ENCODE measurements around the gene DEPP1.
"Not testable (repeated sequence)": the region's sequence is repeated elsewhere in the genome, so short reads cannot be mapped to it uniquely, and the experiment has no call there.

Gene DEPP1

GRCh38 chr10:44978570-44979280 is at the start of gene DEPP1:
Gene DEPP1, minus strand, starts transcription at chr10:44978809. Its CDS starts 779 bp downstream, at chr10:44978030.
- peak; percentile 92 for DNase-seq

GRCh38 chr10:45023426-45023825 is 44.8 kb upstream of the DEPP1 start:
- no peak for DNase-seq

GRCh38 chr10:45015590-45015989 is 37.0 kb upstream of the DEPP1 start:
- no peak for DNase-seq

GRCh38 chr10:45014557-45014956 is 35.9 kb upstream of the DEPP1 start:
- DNase-seq, result not testable (repeated sequence)

- DNase-seq, result peak; percentile 79
Measured at GRCh38 chr10:45008524-45009161, 30.0 kb upstream of the DEPP1 start.

GRCh38 chr10:45006276-45007030 is 27.8 kb upstream of the DEPP1 start:
- DNase-seq, result no peak

GRCh38 chr10:45005284-45005683 is 26.7 kb upstream of the DEPP1 start:
- DNase-seq, result no peak

- DNase-seq, result no peak
Measured at GRCh38 chr10:45004661-45005060, 26.1 kb upstream of the DEPP1 start.

- no peak for DNase-seq
Measured at GRCh38 chr10:45003432-45004000, 24.9 kb upstream of the DEPP1 start.

GRCh38 chr10:45001381-45002148 is 23.0 kb upstream of the DEPP1 start:
- DNase-seq, result no peak

GRCh38 chr10:45000752-45001380 is 22.3 kb upstream of the DEPP1 start, which contains the start of gene ZNF22:
Gene ZNF22, plus strand, starts transcription at chr10:45000923. Its CDS starts 2,446 bp downstream, at chr10:45003369.
- peak; percentile 65 for DNase-seq

- DNase-seq, result no peak
Measured at GRCh38 chr10:45000138-45000751, 21.6 kb upstream of the DEPP1 start.

- DNase-seq, result no peak
Measured at GRCh38 chr10:44998146-44998631, 19.6 kb upstream of the DEPP1 start.

GRCh38 chr10:44997105-44997748 is 18.6 kb upstream of the DEPP1 start:
- DNase-seq, result no peak

- no peak for DNase-seq
Measured at GRCh38 chr10:44995914-44996669, 17.5 kb upstream of the DEPP1 start.

GRCh38 chr10:44995581-44995913 is 16.9 kb upstream of the DEPP1 start:
- no peak for DNase-seq

GRCh38 chr10:44994752-44995530 is 16.3 kb upstream of the DEPP1 start:
- no peak for DNase-seq

- DNase-seq, result no peak
Measured at GRCh38 chr10:44993922-44994751, 15.5 kb upstream of the DEPP1 start.
